Progenitor cell of endocrine pancreas (in vitro differentiated cells): ENCODE measurements around the gene PALM. TPM values are rescaled to one million over a fixed set of nuclear protein-coding genes. Genes with fewer than 3 reads are reported as not detected.

Experiments
- DNase-seq: peaks from one replicate; pipeline ENCODE4 v3.0.0; 2021; ENCODE audit warnings: low spot score; ENCODE audit not compliant: unreplicated experiment
- H3K27ac Mint-ChIP-seq: 2 replicates; pipeline ENCODE4 v1.8.0; 2021; ENCODE audit warnings: mild to moderate bottlenecking, moderate library complexity, mixed read lengths
- H3K27me3 Mint-ChIP-seq: 2 replicates; pipeline ENCODE4 v1.8.0; 2021; ENCODE audit warnings: mixed read lengths
- H3K36me3 Mint-ChIP-seq: 2 replicates; pipeline ENCODE4 v1.8.0; 2022; ENCODE audit warnings: mixed read lengths; ENCODE audit not compliant: insufficient read depth
- H3K4me1 Mint-ChIP-seq: 2 replicates; pipeline ENCODE4 v1.8.0; 2021; ENCODE audit warnings: low read depth, mixed read lengths
- H3K4me3 Mint-ChIP-seq: 2 replicates; pipeline ENCODE4 v1.8.0; 2021; ENCODE audit warnings: low read depth, mild to moderate bottlenecking, moderate library complexity, mixed read lengths
- H3K9me3 Mint-ChIP-seq: 2 replicates; pipeline ENCODE4 v1.8.0; 2021; ENCODE audit warnings: low read depth, mixed read lengths
- total RNA-seq: library from RNA; stranded (reverse); gene quantifications from 2 replicates; pipeline ENCODE4 v1.2.1, GENCODE V29; 2021
- TF ChIP-seq, protein P1 (sequence below): fragments of 200-600 bp; sonication (generic); IDR thresholded peaks from one replicate; pipeline ENCODE4 v1.5.0; 2021; ENCODE audit warnings: antibody characterized with exemption, mild to moderate bottlenecking; ENCODE audit not compliant: unreplicated experiment

The PALM gene
- total RNA-seq, 1 donor from 2014 or later, result 52.4 TPM

DNA sequence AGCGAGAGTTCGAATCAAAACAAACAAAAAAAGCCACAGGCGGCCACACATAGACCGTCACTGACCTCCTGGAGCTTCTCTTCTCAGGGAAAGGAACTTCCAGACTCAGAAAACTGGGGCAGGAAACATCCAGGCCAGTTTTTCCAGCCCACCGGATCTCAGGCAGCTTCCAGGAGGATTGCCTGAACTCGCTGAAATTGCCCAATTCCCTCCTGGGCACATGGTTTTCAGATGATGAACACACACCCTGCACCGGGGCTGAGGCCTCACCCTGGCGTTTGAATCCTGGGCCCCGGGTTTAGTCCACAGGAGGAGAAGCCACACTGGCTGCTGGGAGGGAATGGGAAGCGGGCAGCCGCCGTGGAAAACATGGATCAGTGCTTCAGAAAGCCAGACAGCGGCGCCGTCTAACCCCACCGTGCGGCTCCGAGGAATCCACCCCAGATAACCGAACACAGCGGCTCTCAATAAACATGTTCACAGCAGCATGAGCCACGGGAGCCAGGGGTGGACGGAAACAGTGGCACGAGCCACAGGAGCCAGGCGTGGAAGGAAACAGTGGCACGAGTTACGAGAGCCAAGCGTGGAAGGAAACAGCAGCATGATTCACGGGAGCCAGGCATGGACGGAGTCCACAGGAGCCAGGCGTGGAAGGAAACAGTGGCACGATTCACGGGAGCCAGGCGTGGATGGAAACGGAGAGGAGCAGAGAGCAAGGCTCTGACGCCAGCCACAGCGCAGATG lies 70.3 kb downstream of the PALM start:
- Mint-ChIP-seq H3K36me3 (peaks cover 1% of the 10 kb centered on the region), H3K27me3 (no peaks in the 10 kb centered on the region), H3K4me1 (peaks cover 10% of the 10 kb centered on the region), H3K4me3 (no peak overlapping the region), H3K9me3 (no peaks in the 10 kb centered on the region), H3K27ac (peak overlapping the region; percentile 62)
- no peak for DNase-seq
- TF ChIP-seq, protein P1, sequence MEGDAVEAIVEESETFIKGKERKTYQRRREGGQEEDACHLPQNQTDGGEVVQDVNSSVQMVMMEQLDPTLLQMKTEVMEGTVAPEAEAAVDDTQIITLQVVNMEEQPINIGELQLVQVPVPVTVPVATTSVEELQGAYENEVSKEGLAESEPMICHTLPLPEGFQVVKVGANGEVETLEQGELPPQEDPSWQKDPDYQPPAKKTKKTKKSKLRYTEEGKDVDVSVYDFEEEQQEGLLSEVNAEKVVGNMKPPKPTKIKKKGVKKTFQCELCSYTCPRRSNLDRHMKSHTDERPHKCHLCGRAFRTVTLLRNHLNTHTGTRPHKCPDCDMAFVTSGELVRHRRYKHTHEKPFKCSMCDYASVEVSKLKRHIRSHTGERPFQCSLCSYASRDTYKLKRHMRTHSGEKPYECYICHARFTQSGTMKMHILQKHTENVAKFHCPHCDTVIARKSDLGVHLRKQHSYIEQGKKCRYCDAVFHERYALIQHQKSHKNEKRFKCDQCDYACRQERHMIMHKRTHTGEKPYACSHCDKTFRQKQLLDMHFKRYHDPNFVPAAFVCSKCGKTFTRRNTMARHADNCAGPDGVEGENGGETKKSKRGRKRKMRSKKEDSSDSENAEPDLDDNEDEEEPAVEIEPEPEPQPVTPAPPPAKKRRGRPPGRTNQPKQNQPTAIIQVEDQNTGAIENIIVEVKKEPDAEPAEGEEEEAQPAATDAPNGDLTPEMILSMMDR, result no peak

DNA sequence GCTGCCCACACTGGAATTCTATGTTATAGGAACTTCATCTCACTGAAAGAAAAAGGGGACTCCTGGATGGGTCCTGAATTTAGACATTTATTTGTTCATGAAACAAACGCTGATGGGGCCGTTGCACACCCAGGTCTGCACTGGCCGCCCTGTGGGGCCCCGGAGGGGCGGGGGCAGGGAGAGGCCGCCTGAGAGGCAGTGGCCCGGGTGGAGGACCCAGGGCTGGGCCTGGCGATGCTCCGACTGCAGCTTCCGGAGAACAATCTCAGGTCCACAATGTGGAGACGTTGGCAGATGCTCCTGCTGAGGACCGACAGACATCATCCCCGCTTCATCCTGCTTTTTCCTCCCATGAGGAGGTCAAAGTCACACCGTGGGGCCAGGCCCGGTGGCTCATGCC lies 72.2 kb downstream of the PALM start:
- Mint-ChIP-seq H3K4me3 (peak overlapping the region; percentile 33), H3K27me3 (no peaks in the 10 kb centered on the region), H3K36me3 (peaks cover 1% of the 10 kb centered on the region), H3K9me3 (no peaks in the 10 kb centered on the region), H3K4me1 (peaks cover 12% of the 10 kb centered on the region), H3K27ac (no peak overlapping the region)
- no peak for DNase-seq
- TF ChIP-seq, protein P1, result no peak

DNA sequence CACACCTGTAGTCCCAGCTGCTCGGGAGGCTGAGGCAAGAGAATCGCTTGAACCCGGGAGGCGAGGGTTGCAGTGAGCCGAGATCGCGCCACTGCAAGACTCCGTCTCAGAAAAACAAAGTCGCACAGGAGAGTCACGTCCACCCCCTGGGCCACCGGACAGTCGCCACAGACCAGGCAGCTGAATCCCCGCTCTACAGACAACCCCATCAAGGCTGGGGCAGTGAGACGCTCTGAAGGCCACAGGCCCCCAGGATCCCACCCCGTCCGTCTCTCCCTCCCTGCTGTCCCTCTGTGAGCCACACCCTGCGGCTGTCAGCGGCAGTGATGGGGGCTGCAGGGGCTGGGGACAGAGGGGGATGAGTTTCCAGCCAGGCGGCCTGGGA lies 73.1 kb downstream of the PALM start:
- H3K9me3 Mint-ChIP-seq, result no peaks in the 10 kb centered on the region
- DNase-seq, result no peak
- H3K4me3 Mint-ChIP-seq, result peak overlapping the region; percentile 68
- H3K27ac Mint-ChIP-seq, result peak overlapping the region; percentile 97
- TF ChIP-seq, protein P1, result no peak
- peaks cover 12% of the 10 kb centered on the region for H3K4me1 Mint-ChIP-seq
- H3K27me3 Mint-ChIP-seq, result no peaks in the 10 kb centered on the region
- peaks cover 1% of the 10 kb centered on the region for H3K36me3 Mint-ChIP-seq

DNA sequence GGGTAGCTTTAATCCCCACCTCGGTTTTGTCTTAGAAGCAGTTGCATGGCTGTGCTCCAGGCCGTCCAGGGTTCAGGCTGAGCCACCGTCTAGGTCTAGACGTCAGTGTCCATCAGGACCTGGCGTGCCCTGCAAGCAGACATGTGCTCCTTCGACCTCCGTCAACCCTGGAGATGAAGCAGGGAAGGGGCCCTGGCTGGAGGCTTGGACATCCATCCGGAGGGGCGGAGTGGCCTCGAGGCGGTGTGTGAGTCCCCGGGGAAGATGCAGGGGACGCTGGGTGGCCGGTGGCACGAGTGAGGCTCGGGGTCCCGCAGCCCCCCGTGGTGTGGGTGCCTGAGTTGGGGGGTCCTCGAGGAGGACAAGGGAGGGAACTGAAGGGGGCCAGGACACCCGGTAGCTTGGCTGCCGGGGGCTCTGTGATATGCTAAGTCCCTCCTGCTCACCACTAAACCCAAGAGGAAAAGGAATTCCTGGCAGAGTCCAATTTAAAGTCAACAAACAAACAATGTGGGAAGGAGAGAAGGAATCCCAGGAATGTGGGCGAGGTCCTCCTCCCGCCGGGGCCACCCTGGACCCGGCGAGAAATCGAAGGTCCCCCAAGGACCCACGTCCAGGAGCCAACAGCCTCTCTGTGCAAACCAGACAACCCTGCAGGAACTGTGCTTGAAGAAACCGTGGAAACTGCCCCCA lies 73.6 kb downstream of the PALM start:
- peak; percentile 45 for DNase-seq
- no peaks in the 10 kb centered on the region for H3K27me3 Mint-ChIP-seq

More for the DNA sequence above, 73.6 kb downstream of the PALM start:
- peak overlapping the region; percentile 68 for H3K4me3 Mint-ChIP-seq
- TF ChIP-seq, protein P1, result no peak
- peak overlapping the region; percentile 97 for H3K27ac Mint-ChIP-seq
- H3K9me3 Mint-ChIP-seq, result no peaks in the 10 kb centered on the region
- H3K36me3 Mint-ChIP-seq, result peaks cover 1% of the 10 kb centered on the region
- peaks cover 12% of the 10 kb centered on the region for H3K4me1 Mint-ChIP-seq
